OCI-M1 (cell line): Measurements from ENCODE around the gene TMEM44.
"Not testable (repeated sequence)": the region's sequence is repeated elsewhere in the genome, so short reads cannot be mapped to it uniquely, and the experiment has no call there.

Experiments used
- DNase-seq: peaks from one replicate; lab custom pipeline; 2025; lab: John Stamatoyannopoulos, UW

TMEM44 gene

GRCh38 chr3:194554473-194555123, 78.6 kb downstream of the TMEM44 start:
- no peak for DNase-seq

GRCh38 chr3:194552327-194552949, 80.8 kb downstream of the TMEM44 start:
- DNase-seq, result no peak

- no peak for DNase-seq
Measured at GRCh38 chr3:194549853-194550252, 83.4 kb downstream of the TMEM44 start.

- DNase-seq, result no peak
Measured at GRCh38 chr3:194548346-194549321, 84.6 kb downstream of the TMEM44 start.

- DNase-seq, result no peak
Measured at GRCh38 chr3:194547042-194547441, 86.2 kb downstream of the TMEM44 start.

- not testable (repeated sequence) for DNase-seq
Measured at GRCh38 chr3:194545538-194545937, 87.7 kb downstream of the TMEM44 start.

- DNase-seq, result no peak
Measured at GRCh38 chr3:194543550-194543949, 89.7 kb downstream of the TMEM44 start.

- no peak for DNase-seq
Measured at GRCh38 chr3:194541483-194541882, 91.7 kb downstream of the TMEM44 start.

- DNase-seq, result peak; percentile 16
Measured at GRCh38 chr3:194540274-194540905, 92.8 kb downstream of the TMEM44 start.

GRCh38 chr3:194539498-194539897, 93.7 kb downstream of the TMEM44 start:
- DNase-seq, result no peak

GRCh38 chr3:194537732-194538247, 95.4 kb downstream of the TMEM44 start:
- DNase-seq, result no peak
